Esophagus squamous epithelium (tissue), 5 donors: ENCODE data around the gene ITCH. TPM values are rescaled to one million over a fixed set of nuclear protein-coding genes. Genes with fewer than 3 reads are reported as not detected.
"Not testable (repeated sequence)": the region's sequence is repeated elsewhere in the genome, so short reads cannot be mapped to it uniquely, and the experiment has no call there.

ENCODE experiments used
- DNase-seq: peaks from one replicate; lab custom pipeline; 2025; lab: John Stamatoyannopoulos, UW
- H3K27ac ChIP-seq, 4 donors: fragments of 200-600 bp; sonication (generic); one replicate each; pipeline ENCODE4 v1.5.1; 2016 to 2019; ENCODE audit warnings: mild to moderate bottlenecking in 1 of 4
- H3K27me3 ChIP-seq, 4 donors: fragments of 200-600 bp; sonication (generic); 1 replicate in 3 of 4; 2 replicates in 1 of 4; pipeline versions ENCODE4 v1.5.1 to v1.6.0; 2017 to 2021; ENCODE audit warnings: antibody characterized with exemption in 1 of 4
- H3K36me3 ChIP-seq, 3 donors: fragments of 200-600 bp; sonication (generic); one replicate each; pipeline ENCODE4 v1.5.1; 2016 to 2019
- H3K4me1 ChIP-seq, 3 donors: fragments of 200-600 bp; sonication (generic); one replicate each; pipeline ENCODE4 v1.5.1; 2017 to 2019
- H3K4me3 ChIP-seq, 4 donors: fragments of 200-600 bp; sonication (generic); 1 replicate in 3 of 4; 2 replicates in 1 of 4; pipeline ENCODE4 v1.5.1; 2016 to 2019; ENCODE audit warnings: mild to moderate bottlenecking in 2 of 4, moderate library complexity in 1 of 4
- H3K9me3 ChIP-seq, 3 donors: fragments of 200-600 bp; sonication (generic); one replicate each; pipeline ENCODE4 v1.5.1; 2016 to 2019
- POLR2A ChIP-seq, 4 donors: fragments of 450-650 bp; IDR thresholded peaks; one replicate each; pipeline ENCODE4 v1.6.1; 2017; ENCODE audit warnings: antibody characterized with exemption in 4 of 4, mild to moderate bottlenecking in 4 of 4, moderate library complexity in 3 of 4
- WGBS, 2 donors: methylation state at CpG; one replicate each; pipeline ENCODE4 v1.1.5; 2018; 5-methylcytosine and 5-hydroxymethylcytosine counted together
- intact Hi-C: fragments of 100-400 bp; cut with DNase I; formaldehyde crosslinking; loops from one replicate; pipeline ENCODE4 v1.15.0; 2022
- total RNA-seq, 4 donors: library from RNA; depleted of rRNA; stranded (reverse); fragments of >200 nt; gene quantifications; one replicate each; pipeline ENCODE4 v1.1.0, GENCODE V29; 2016
- TF ChIP-seq, protein P1 (sequence below), 6 experiments: fragments of 450-650 bp in 4 of 6; fragments of 200-600 bp in 2 of 6; sonication (generic) in 2 of 6; IDR thresholded peaks; one replicate each; pipeline ENCODE4 v1.5.1; 2016 to 2019; ENCODE audit warnings: antibody characterized with exemption in 6 of 6, mild to moderate bottlenecking in 4 of 6, moderate library complexity in 4 of 6
- donor health status: DM: yes; HTN: yes; CAD: no.

Gene ITCH
- total RNA-seq, 4 donors from 2014 or later: 45.9 to 67.9 (median 54.5) TPM

DNA sequence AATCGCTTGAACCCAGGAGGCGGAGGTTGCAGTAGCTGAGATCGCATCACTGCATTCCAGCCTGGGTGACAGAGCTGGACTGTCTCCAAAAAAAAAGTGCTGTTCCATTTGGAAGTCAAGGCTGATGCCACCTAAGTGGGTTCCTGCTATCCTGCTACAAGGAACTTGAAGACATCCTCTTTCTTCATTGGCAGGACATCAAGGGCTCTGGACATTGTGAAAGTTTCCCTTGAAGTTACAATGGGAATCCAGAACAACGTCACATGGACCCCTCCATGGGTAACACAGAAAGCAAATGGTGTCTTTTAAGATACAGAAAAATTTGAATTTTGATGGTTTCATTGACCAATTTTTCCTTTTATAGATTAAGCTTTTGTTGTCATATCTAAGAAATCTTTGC lies 15.5 kb upstream of the ITCH start:
- no peak overlapping the region for H3K4me3 ChIP-seq
- 79 to 90% methylated on average over 4 of the region's 4 CpGs for WGBS, 2 donors
- intact Hi-C loops: no loop called here
- TF ChIP-seq POLR2A (IDR thresholded peaks at IDR 0.05): no peak
- TF ChIP-seq, protein P1, sequence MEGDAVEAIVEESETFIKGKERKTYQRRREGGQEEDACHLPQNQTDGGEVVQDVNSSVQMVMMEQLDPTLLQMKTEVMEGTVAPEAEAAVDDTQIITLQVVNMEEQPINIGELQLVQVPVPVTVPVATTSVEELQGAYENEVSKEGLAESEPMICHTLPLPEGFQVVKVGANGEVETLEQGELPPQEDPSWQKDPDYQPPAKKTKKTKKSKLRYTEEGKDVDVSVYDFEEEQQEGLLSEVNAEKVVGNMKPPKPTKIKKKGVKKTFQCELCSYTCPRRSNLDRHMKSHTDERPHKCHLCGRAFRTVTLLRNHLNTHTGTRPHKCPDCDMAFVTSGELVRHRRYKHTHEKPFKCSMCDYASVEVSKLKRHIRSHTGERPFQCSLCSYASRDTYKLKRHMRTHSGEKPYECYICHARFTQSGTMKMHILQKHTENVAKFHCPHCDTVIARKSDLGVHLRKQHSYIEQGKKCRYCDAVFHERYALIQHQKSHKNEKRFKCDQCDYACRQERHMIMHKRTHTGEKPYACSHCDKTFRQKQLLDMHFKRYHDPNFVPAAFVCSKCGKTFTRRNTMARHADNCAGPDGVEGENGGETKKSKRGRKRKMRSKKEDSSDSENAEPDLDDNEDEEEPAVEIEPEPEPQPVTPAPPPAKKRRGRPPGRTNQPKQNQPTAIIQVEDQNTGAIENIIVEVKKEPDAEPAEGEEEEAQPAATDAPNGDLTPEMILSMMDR (IDR thresholded peaks at IDR 0.05): no peak
- no peaks in the 10 kb centered on the region for H3K36me3 ChIP-seq
- no peaks in the 10 kb centered on the region for H3K9me3 ChIP-seq
- H3K4me1 ChIP-seq: peaks cover 0 to 7% (median 0%) of the 10 kb centered on the region in 3 donors
- no peak for DNase-seq
- H3K27me3 ChIP-seq: no peaks in the 10 kb centered on the region
- H3K27ac ChIP-seq: no peak overlapping the region

DNA sequence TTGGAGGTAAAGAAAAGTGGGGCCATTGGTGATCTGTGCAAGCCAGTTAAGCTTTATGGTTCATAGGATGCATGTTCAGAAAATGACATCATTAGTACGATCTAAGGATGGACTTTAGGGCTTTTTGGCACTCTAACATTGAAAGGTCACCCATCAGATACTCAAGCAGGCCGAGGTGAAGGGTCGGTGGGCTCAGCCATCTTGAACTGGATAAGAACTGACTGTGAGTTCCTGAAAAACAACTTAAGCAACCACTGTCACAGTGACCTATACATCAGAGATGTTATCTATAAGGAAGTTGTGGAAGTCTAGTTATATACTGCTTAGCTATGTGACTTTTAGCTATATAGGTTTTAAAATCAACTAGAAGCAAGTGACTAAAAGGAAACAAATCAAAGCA lies 13.0 kb upstream of the ITCH start:
- H3K27ac ChIP-seq: peak overlapping the region in 3 of 4 donors; percentile 23 to 28 (median 26)
- no peak overlapping the region for H3K4me3 ChIP-seq
- H3K9me3 ChIP-seq: no peaks in the 10 kb centered on the region
- 72 to 74% methylated on average over 3 of the region's 3 CpGs for WGBS, 2 donors
- H3K36me3 ChIP-seq: no peaks in the 10 kb centered on the region
- intact Hi-C loops: no loop called here
- H3K4me1 ChIP-seq: peaks cover 0 to 7% (median 0%) of the 10 kb centered on the region in 3 donors
- no peak for DNase-seq
- H3K27me3 ChIP-seq: no peaks in the 10 kb centered on the region
- TF ChIP-seq POLR2A (IDR thresholded peaks at IDR 0.05): no peak
- TF ChIP-seq, protein P1 (IDR thresholded peaks at IDR 0.05): no peak

DNA sequence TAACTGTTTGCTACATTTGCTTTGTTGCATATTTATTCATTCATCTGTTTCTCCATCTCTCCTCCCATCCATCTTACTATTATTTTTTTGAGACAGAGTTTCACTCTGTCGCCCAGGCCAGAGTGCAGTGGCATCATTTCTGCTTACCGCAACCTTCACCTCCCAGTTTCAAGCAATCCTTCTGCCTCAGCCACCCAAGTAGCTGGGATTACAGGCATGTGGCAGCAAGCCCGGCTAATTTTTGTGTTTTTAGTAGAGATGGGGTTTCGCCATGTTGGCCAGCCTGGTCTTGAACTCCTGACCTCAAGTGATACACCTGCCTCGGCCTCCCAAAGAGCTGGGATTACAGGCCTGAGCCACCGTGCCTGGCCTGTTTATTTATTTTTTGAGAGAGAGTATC lies 9.6 kb upstream of the ITCH start:
- H3K9me3 ChIP-seq, H3K4me1 ChIP-seq, H3K27ac ChIP-seq, H3K36me3 ChIP-seq, DNase-seq, H3K27me3 ChIP-seq, intact Hi-C loops, H3K4me3 ChIP-seq: not testable (repeated sequence)
- WGBS, 2 donors: 62 to 77% methylated on average over 6 of the region's 6 CpGs

DNA sequence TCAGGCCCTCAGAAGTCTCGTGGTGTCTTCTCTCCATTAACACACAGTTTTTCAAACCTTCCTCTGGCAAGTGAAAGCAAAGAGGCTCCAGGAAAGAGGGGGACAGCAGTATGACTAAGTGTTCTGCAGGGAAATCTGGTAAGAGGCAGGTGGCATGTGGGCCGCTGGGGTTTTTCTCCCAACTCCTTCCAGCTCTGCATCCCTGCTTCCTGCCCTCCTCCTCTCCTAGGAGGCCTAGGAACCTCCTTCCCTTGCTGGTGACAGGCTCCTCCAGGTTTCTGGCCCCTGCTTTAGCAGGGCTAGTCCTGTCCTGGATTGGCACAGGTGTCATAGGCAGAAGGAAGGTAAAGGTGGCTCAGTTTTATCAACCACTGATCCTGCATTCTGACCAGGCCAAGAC lies 7.6 kb upstream of the ITCH start:
- WGBS, 2 donors: 67 to 73% methylated on average over 2 of the region's 2 CpGs
- Histone ChIP-seq H3K9me3 (no peaks in the 10 kb centered on the region), H3K4me1 (no peaks in the 10 kb centered on the region), H3K36me3 (no peaks in the 10 kb centered on the region), H3K4me3 (no peak overlapping the region), H3K27me3 (no peaks in the 10 kb centered on the region), H3K27ac (no peak overlapping the region)
- intact Hi-C loops: no loop called here
- no peak for TF ChIP-seq POLR2A (IDR thresholded peaks at IDR 0.05)
- TF ChIP-seq, protein P1 (IDR thresholded peaks at IDR 0.05): no peak
- no peak for DNase-seq

DNA sequence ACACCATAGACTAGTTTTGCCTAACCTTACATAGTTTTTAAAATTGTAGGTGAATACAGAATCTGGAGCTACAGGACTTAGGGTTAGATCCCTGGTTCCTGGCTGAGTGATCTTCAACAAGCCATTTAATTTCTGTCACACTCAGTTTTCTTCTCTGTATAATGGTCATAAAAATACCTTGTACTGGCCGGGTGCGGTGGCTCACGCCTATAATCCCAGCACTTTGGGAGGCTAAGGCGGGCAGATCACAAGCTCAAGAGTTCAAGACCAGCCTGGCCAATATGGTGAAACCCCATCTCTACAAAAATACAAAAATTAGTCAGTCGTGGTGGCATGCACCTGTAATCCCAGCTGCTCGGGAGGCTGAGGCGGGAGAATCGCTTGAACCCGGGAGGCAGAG lies 3.3 kb upstream of the ITCH start:
- DNase-seq, H3K4me3 ChIP-seq, intact Hi-C loops, H3K9me3 ChIP-seq, H3K27ac ChIP-seq, H3K36me3 ChIP-seq, H3K27me3 ChIP-seq: not testable (repeated sequence)
- peaks cover 14 to 28% (median 15%) of the 10 kb centered on the region in 3 donors for H3K4me1 ChIP-seq
- 87 to 93% methylated on average over 9 of the region's 9 CpGs for WGBS, 2 donors

DNA sequence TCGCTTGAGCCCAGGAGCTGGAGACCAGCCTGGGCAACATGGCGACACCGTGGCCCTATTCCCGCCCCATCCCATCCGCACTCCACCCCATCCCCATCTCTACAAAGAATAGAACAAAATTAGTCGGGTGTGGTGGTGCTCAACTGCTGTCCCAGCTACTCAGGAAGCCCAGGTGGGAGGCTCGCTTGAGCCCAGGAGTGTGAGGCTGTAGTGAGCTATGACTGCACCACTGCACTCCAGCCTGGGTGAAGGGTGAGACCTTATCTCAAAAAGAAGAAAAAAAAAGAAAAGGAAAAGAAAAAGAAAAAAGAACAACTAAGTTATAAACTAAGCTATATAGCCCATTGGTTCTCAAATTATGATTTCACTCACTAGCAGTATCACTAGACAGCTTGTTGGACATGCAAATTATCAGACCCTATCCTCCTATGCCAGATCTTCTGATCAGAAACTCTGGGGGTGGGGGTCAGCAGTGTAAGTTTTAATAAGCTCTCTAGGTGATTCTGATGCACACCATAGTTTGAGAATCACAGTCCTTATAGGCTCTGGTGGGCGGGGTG lies 491 bp upstream of the ITCH start:
- DNase-seq: no peak
- WGBS, 2 donors: 50% methylated on average over 7 to 8 of the region's 8 CpGs
- Histone ChIP-seq H3K36me3 (no peaks in the 10 kb centered on the region), H3K9me3 (no peaks in the 10 kb centered on the region), H3K27me3 (no peaks in the 10 kb centered on the region), H3K4me1 (peaks cover 32 to 56% (median 38%) of the 10 kb centered on the region in 3 donors), H3K27ac (peak overlapping the region; percentile 53 to 99 (median 98)), H3K4me3 (peak overlapping the region; percentile 86 to 99 (median 91))
- intact Hi-C loops: no loop called here
- no peak for TF ChIP-seq POLR2A (IDR thresholded peaks at IDR 0.05)
- TF ChIP-seq, protein P1 (IDR thresholded peaks at IDR 0.05): no peak
